Keratinocyte (primary cell): ENCODE data around the gene CUBN. TPM values are rescaled to one million over a fixed set of nuclear protein-coding genes. Genes with fewer than 3 reads are reported as not detected.

ENCODE experiments used
- DNase-seq: peaks from one replicate; pipeline ENCODE4 v3.0.0-alpha.2; 2011; ENCODE audit warnings: low read depth, missing footprints, low spot score
- FAIRE-seq: peaks from 2 replicates; lab custom pipeline; 2011; peaks lifted over from hg19 to GRCh38; lab: Jason Lieb, UNC
- H2AFZ ChIP-seq: 2 replicates; pipeline ENCODE4 v1.6.0; 2012; ENCODE audit warnings: low read length, control low read depth, inconsistent platforms; ENCODE audit not compliant: control insufficient read depth
- H3K27ac ChIP-seq: 2 replicates; pipeline ENCODE4 v1.5.1; 2011; ENCODE audit warnings: low read length; ENCODE audit not compliant: control insufficient read depth, insufficient read depth
- H3K27me3 ChIP-seq: 3 replicates; pipeline ENCODE4 v1.6.0; 2011; ENCODE audit warnings: low read length; ENCODE audit not compliant: control insufficient read depth, insufficient read depth; ENCODE audit errors: extremely low read depth
- H3K36me3 ChIP-seq, 2 experiments: 2 replicates in 1 of 2; 3 replicates in 1 of 2; pipeline ENCODE4 v1.5.1; 2011; ENCODE audit warnings: low read length in 2 of 2, mild to moderate bottlenecking in 1 of 2; ENCODE audit not compliant: control insufficient read depth in 2 of 2, insufficient read depth in 2 of 2; ENCODE audit errors: extremely low read depth in 1 of 2
- H3K4me1 ChIP-seq: 3 replicates; pipeline ENCODE4 v1.5.1; 2011; ENCODE audit warnings: low read length; ENCODE audit not compliant: control insufficient read depth, insufficient read depth; ENCODE audit errors: extremely low read depth
- H3K4me2 ChIP-seq: 3 replicates; pipeline ENCODE4 v1.6.0; 2011; ENCODE audit warnings: low read depth, low read length; ENCODE audit not compliant: control insufficient read depth, insufficient read depth; ENCODE audit errors: extremely low read depth
- H3K4me3 ChIP-seq, 3 experiments: fragments of 200-600 bp in 1 of 3; sonication (generic) in 1 of 3; 2 replicates in 2 of 3; 3 replicates in 1 of 3; pipeline ENCODE4 v1.5.1; 2011 to 2016; ENCODE audit warnings: low read length in 3 of 3, mild to moderate bottlenecking in 3 of 3, control low read depth in 2 of 3, inconsistent platforms in 1 of 3, low read depth in 1 of 3, mixed read lengths in 1 of 3, mixed run types in 1 of 3, moderate library complexity in 1 of 3; ENCODE audit not compliant: control insufficient read depth in 2 of 3, insufficient read depth in 2 of 3; ENCODE audit errors: extremely low read depth in 1 of 3
- H3K79me2 ChIP-seq: 2 replicates; pipeline ENCODE4 v1.6.0; 2012; ENCODE audit warnings: low read length; ENCODE audit not compliant: control insufficient read depth, insufficient read depth
- H3K9ac ChIP-seq: 3 replicates; pipeline ENCODE4 v1.6.0; 2011; ENCODE audit warnings: low read length; ENCODE audit not compliant: control insufficient read depth, insufficient read depth; ENCODE audit errors: extremely low read depth
- H3K9me1 ChIP-seq: 3 replicates; pipeline ENCODE4 v1.6.0; 2011; ENCODE audit warnings: low read length; ENCODE audit not compliant: control insufficient read depth, insufficient read depth; ENCODE audit errors: extremely low read depth
- H3K9me3 ChIP-seq: 2 replicates; pipeline ENCODE4 v1.5.1; 2012; ENCODE audit warnings: low read depth, low read length; ENCODE audit not compliant: control insufficient read depth
- H4K20me1 ChIP-seq: 3 replicates; pipeline ENCODE4 v1.6.0; 2011; ENCODE audit warnings: low read length; ENCODE audit not compliant: control insufficient read depth, insufficient read depth; ENCODE audit errors: extremely low read depth
- CTCF ChIP-seq, 3 experiments: IDR thresholded peaks in 1 of 3; conservative IDR thresholded peaks in 1 of 3; optimal IDR thresholded peaks in 1 of 3; 2 replicates in 2 of 3; 3 replicates in 1 of 3; pipeline versions ENCODE3 to v1.5.1; 2011; ENCODE audit warnings: low read length in 3 of 3, mild to moderate bottlenecking in 3 of 3, moderate library complexity in 2 of 3, control low read depth in 1 of 3, inconsistent platforms in 1 of 3; ENCODE audit not compliant: insufficient read depth in 2 of 3; ENCODE audit errors: extremely low read depth in 1 of 3
- EZH2 ChIP-seq: IDR thresholded peaks from one replicate; pipeline ENCODE4 v1.6.1; 2012; ENCODE audit warnings: inconsistent platforms, mild to moderate bottlenecking, low read length, moderate library complexity
- dilution Hi-C: fragments of 300-500 bp; cut with MboI; formaldehyde crosslinking; loops from one replicate; pipeline ENCODE4 v1.7.0; 2020; ENCODE audit warnings: low sequenced_read_pairs; ENCODE audit not compliant: extremely low pct_ligation_motif_present
- polyA plus RNA-seq, 5 experiments: library from polyadenylated mRNA; depleted of rRNA in 3 of 5; stranded (reverse) in 3 of 5; stranded (forward) in 1 of 5; unstranded in 1 of 5; fragments of >200 nt; gene quantifications; 1 replicate in 1 of 5; 2 replicates in 3 of 5; 3 replicates in 1 of 5; pipeline versions ENCODE4 v1.2.1 to v1.2.3, GENCODE V29; 2011 to 2012; ENCODE audit warnings: missing spikeins in 2 of 5, low read depth in 1 of 5, low replicate concordance in 1 of 5

The CUBN gene
- polyA plus RNA-seq, 1 donor (not counting 4 experiments of a cell fraction or from before 2014, with no cell fraction given), result 0.07 TPM

GRCh38 chr10:17035446-17035845 lies 94.2 kb downstream of the CUBN start:
- TF ChIP-seq EZH2 (no peak), CTCF (optimal IDR thresholded peaks at IDR 0.05 in 1 of 3, IDR thresholded peaks at IDR 0.05 in 1 of 3, conservative IDR thresholded peaks at IDR 0.05 in 1 of 3; ENCODE audit: extremely low read depth in 1 of 3, insufficient read depth in 2 of 3, low read length in 3 of 3) (no peak)
- Histone ChIP-seq H3K79me2 (no peaks in the 10 kb centered on the region), H3K4me2 (no peak overlapping the region), H4K20me1 (no peaks in the 10 kb centered on the region), H3K27ac (no peak overlapping the region), H3K27me3 (no peaks in the 10 kb centered on the region), H3K4me3 (no peak overlapping the region), H2AFZ (no peak overlapping the region), H3K36me3 (no peaks in the 10 kb centered on the region), H3K9ac (no peak overlapping the region), H3K9me1 (no peaks in the 10 kb centered on the region), H3K9me3 (no peaks in the 10 kb centered on the region), H3K4me1 (no peaks in the 10 kb centered on the region)
- FAIRE-seq, result no peak
- dilution Hi-C loops, result no loop called here
- DNase-seq, result no peak

GRCh38 chr10:17033529-17034260 lies 95.9 kb downstream of the CUBN start:
- H3K9me1 ChIP-seq, result no peaks in the 10 kb centered on the region
- dilution Hi-C loops, result no loop called here
- H3K27ac ChIP-seq, result no peak overlapping the region
- H3K36me3 ChIP-seq, result no peaks in the 10 kb centered on the region
- no peaks in the 10 kb centered on the region for H3K79me2 ChIP-seq
- H3K4me3 ChIP-seq, result no peak overlapping the region
- no peaks in the 10 kb centered on the region for H4K20me1 ChIP-seq
- no peaks in the 10 kb centered on the region for H3K9me3 ChIP-seq
- peaks cover 14% of the 10 kb centered on the region for H3K4me1 ChIP-seq
- FAIRE-seq (no peak), DNase-seq (no peak)
- no peak overlapping the region for H3K4me2 ChIP-seq
- H2AFZ ChIP-seq, result no peak overlapping the region
- H3K27me3 ChIP-seq, result no peaks in the 10 kb centered on the region
- no peak overlapping the region for H3K9ac ChIP-seq
- no peak for TF ChIP-seq EZH2
